Activated T-helper 1 cell treated with Interleukin-2 at 50 U/mL for 16 hours (primary cell): ENCODE measurements around the gene DNASE1L1.

Experiments
- DNase-seq: peaks from one replicate; pipeline ENCODE4 v3.0.0-alpha.2; 2020; ENCODE audit warnings: low read depth

The DNASE1L1 gene

GRCh38 chrX:154367474-154368308 is 41.4 kb downstream of the DNASE1L1 start:
- no peak for DNase-seq

DNA sequence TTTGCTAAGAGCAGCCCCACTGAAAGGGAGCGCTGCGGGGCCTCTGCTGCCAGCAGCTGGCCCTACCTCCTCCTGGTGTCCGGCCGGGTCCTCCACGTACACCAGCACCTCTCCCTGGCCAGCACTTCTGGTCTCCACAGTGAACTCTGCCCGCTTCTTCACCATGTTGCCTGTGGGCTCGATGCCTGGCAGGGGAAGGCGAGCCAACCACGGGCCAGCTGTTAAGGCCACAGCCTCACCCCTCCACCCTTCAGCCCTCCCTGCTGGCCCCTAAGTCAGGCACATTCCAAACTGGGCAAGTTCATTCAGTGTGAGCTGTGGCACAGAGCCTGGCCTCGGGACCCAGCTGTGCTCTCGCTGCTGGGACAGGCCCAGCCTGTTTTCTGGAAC is 42.4 kb downstream of the DNASE1L1 start:
- DNase-seq: no peak

- DNase-seq: no peak
Measured at GRCh38 chrX:154365997-154366665, 42.9 kb downstream of the DNASE1L1 start.

DNA sequence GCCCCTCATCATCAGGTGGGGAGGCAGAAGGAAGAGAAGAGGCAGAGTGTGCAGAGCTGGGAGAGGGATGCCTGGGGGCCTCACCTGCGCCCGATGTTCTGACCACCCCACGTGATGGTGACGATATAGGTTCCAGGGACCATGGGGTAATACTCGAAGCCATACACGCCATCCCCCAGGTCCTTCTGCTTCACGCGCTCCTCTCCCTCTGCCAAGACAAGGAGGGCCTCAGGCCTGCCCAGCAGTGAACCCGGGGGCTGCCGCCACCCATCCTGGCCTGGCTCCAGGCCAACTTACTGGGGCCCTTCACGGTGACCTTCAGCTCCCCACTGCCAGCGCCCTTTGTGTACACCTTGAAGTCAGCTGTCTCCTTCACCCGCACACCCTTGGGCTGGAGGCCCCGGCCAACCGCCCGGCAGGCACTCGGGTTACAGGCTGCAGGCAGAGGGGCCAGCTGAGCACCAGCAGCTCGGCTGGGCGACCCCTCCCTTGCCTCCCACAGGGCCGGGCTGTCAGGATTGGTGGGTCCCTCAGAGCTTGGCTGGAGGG is 43.9 kb downstream of the DNASE1L1 start:
- DNase-seq: no peak

GRCh38 chrX:154363706-154364439 is 45.2 kb downstream of the DNASE1L1 start:
- no peak for DNase-seq

DNA sequence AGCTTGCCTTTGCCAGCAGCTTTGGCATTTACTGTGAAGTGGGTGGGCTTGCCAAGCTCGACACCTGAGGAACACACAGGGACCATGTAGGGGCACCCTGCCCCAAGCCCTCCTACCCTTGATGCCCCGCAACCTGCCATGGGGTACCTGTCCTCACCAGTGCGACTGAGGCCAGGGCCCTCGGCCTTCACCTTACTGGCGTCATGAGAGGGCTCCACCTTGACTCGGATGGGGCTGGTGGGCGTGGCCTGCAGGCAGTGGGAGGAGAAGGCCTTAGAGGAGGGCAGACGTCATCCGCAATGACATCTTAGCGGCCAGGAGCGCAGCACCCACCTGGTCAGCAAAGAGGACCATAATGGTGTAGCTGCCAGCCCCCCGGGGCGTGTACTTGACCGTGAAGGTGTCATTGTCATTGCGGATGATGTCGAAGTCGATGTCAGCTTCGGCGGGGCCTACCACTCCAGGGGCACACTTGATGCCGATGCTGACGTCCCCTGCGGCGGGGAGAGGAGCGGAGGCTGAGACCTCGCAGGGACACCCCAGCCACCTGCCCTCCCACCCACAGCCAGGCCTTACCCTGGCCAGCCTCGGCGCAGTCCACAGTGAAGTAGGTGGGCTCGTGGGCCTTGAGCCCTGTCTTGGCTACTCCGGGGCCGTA is 46.8 kb downstream of the DNASE1L1 start:
- no peak for DNase-seq

DNA sequence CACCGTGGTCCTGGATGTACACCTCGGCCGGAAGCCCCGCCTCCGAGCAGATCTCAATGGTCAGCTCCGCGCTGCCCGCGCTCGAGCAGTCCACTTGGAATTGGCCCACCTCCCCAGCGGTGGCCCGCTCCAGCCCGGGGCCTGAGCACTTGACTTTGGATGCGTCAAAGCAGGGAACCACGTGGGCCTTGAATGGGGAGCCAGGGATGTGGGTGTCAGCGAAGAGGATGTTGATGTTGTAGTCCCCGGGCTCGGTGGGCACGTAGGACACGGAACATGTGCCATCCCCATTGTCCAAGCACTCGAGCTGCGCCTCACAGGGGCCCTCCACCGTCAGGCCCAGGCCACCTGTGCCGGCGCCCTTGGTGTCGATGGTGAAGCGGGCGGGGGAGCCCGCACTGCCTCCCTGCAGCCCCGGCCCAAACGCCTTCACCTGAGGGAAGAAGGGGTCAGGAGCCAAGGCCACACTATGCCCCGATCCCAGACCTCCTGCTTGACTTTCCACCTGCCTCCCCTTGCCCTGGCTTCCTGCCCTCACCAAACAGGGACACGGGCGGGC is 48.8 kb downstream of the DNASE1L1 start:
- no peak for DNase-seq

DNA sequence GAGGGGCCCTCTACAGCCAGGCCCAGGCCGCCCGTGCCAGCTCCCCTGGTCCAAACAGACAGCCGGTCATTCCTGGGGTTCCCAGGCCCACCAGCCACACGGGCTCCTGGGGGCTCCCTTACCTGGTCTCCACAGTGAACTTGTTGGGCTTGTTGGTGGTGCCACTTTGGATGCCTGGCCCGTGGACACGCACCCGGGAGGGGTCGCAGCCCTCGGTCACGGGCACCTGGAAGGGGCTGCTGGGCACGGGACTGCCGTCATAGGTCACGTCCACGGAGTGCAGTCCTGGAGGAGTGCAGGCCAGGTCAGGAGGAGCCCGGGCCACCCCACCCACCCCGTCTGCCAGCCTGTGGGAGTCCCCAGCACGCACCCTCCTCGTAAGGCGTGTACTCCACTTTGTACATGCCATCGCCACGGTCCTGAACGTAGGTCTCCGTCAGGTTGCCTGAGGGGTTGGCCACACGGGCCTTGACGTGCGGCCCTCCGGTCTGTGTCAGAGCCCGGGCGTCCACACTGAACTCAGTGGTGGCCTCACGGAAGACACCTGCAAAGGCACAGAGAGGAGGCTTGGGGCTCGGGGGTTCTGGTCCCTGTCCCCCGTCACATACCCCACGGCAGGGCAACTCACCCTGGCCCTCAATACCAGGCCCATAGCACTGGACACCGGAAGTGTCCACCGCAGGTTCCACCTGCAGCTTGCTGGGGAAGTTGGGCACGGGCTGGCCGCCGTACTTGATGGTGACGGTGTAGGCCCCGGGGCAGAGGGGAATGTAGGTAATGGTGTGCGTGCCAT is 49.5 kb downstream of the DNASE1L1 start:
- no peak for DNase-seq

- no peak for DNase-seq
Measured at GRCh38 chrX:154358829-154359228, 50.2 kb downstream of the DNASE1L1 start.

DNA sequence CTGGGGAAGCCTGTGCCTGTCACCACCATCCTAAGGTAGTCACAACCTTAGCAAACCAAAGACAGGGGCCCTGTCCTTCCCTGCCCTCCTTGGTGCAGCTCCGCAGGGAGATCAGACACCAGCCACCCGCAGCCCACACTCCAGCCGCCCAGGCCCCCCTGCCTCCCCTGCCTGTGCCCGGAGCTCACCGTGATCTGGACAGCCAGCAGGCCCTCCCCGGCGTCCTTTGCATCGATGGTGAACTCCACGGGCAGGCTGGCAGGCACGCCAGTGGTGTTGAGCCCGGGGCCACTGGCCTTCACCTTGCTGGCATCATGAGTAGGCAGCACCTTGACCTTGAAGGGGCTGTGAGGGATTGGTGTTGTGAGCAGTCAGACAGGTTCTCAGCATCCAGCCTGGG is 51.0 kb downstream of the DNASE1L1 start:
- DNase-seq: no peak

- no peak for DNase-seq
Measured at GRCh38 chrX:154357205-154357604, 51.8 kb downstream of the DNASE1L1 start.

GRCh38 chrX:154356596-154356995 is 52.5 kb downstream of the DNASE1L1 start:
- DNase-seq: no peak

- no peak for DNase-seq
Measured at GRCh38 chrX:154355776-154356140, 53.3 kb downstream of the DNASE1L1 start.

GRCh38 chrX:154355094-154355775 is 53.8 kb downstream of the DNASE1L1 start:
- no peak for DNase-seq

- DNase-seq: no peak
Measured at GRCh38 chrX:154354516-154354915, 54.5 kb downstream of the DNASE1L1 start.

DNA sequence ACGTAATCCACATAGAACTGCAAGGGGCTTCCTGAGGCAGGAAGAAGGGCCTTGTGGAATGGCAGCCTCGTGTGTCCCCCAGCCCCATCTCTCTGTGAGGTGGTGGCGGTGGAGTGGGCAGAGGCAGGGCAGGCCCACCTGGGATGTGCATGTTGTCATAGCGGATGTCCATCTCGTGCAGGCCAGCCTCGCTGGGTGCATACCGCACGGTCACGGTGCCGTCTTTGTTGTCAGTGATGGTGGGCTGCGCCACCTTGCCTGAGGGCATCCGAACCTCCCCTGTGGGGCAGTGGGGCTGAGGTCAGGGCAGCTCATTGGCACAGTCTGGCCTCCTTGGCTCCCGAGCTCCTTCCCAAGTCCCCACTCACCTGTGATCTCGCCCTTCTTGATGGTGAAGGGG is 55.0 kb downstream of the DNASE1L1 start:
- no peak for DNase-seq

DNA sequence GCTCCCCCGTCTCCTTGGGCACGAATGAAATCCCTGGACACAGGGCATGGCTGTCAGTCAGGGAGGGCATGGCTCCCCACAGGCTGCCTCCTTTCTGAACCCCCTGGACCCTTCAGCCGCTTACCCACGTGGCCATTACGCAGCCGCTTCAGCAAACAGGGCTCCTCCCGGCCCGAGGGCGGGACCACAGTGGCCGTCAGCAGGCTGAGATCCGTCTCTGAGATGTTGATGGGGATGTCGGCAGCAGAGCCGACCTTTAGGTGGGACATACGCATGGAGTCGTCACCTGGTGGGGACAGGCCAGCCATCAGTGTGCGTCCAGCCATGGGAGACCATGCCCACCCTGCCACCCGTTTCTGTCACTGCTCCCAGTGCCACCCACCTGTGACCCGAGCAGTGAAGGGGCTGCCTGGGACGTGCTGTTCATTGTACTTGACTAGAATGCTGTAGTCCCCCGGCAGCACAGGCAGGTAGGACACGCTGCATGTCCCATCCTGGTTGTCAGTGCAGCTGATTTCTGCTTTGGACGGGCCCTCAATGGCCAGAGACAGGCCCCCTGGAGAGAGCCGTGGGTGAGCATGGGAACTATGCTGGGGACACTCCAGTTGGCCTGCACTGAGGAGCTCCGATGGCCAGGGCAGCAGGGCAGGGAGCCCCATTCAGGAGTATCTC is 55.7 kb downstream of the DNASE1L1 start:
- no peak for DNase-seq

DNA sequence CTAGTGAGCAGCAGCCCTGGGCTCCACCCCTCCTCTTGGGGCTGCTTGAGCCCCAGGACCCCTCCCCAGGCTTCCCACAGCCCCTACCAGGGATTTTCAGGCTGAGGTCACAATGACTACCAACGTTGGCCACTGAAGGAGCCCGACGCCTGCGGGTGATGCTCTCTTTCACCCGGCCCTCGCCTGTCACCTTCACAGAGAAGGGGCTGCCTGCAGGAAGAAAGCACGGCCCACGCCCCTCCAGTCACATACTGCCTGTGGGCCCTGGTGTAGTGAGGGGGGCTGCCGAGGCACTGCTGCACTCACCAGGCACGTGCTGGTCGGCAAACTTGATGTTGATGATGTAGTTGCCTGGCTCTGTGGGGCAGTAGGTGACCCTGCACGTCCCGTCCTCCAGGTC is 56.6 kb downstream of the DNASE1L1 start:
- no peak for DNase-seq

- DNase-seq: no peak
Measured at GRCh38 chrX:154352012-154352401, 57.0 kb downstream of the DNASE1L1 start.
